HepG2 (cell line): ENCODE measurements around the gene ITGB1. TPM values are rescaled to one million over a fixed set of nuclear protein-coding genes. Genes with fewer than 3 reads are reported as not detected.
A peak's percentile ranks its signal among the peaks of the same experiment; 100 is the strongest.

Experiments
- FOXP1 ChIP-seq, 2 experiments: fragments of 450-650 bp in 1 of 2; IDR thresholded peaks; 2 replicates each; pipeline ENCODE4 v1.6.1; 2017 to 2018; ENCODE audit warnings: antibody characterized with exemption in 1 of 2
- HOXA5 ChIP-seq: sonication (generic); formaldehyde crosslinking; IDR thresholded peaks from 2 replicates; pipeline ENCODE4 v1.4.0; 2020; ENCODE audit warnings: missing genetic modification reagents
- NCOA2 ChIP-seq: sonication (generic); formaldehyde crosslinking; IDR thresholded peaks from 2 replicates; pipeline ENCODE4 v1.8.0; 2022; ENCODE audit warnings: inconsistent platforms
- RARA ChIP-seq: IDR thresholded peaks from 2 replicates; pipeline ENCODE4 v1.6.1; 2016; ENCODE audit warnings: missing genetic modification reagents, missing compliant biosample characterization
- RARG ChIP-seq: sonication (generic); formaldehyde crosslinking; IDR thresholded peaks from 2 replicates; pipeline ENCODE4 v1.4.0; 2020; ENCODE audit warnings: low read depth, mild to moderate bottlenecking, missing genetic modification reagents
- SCMH1 ChIP-seq: sonication (generic); formaldehyde crosslinking; IDR thresholded peaks from 2 replicates; pipeline ENCODE4 v1.9.0; 2021; ENCODE audit warnings: missing genetic modification reagents, mild to moderate bottlenecking, borderline replicate concordance
- SNAPC2 ChIP-seq: sonication (generic); formaldehyde crosslinking; IDR thresholded peaks from 2 replicates; pipeline ENCODE4 v1.8.1; 2022; ENCODE audit warnings: mild to moderate bottlenecking, missing genetic modification reagents
- SP2 ChIP-seq: sonication (generic); formaldehyde crosslinking; IDR thresholded peaks from 2 replicates; pipeline ENCODE4 v1.5.1; 2020; ENCODE audit warnings: mild to moderate bottlenecking, missing genetic modification reagents
- SRSF1 ChIP-seq: fragments of 200-400 bp; formaldehyde crosslinking; optimal IDR thresholded peaks from 2 replicates; pipeline ENCODE3; 2017; ENCODE audit warnings: mild to moderate bottlenecking, low read depth, low read length, moderate library complexity
- TCF7L2 ChIP-seq: IDR thresholded peaks from 2 replicates; pipeline ENCODE4 v1.6.1; 2011; ENCODE audit warnings: mild to moderate bottlenecking, low read depth, low read length, moderate library complexity
- TOPORS ChIP-seq: sonication (generic); formaldehyde crosslinking; IDR thresholded peaks from 2 replicates; pipeline ENCODE4 v1.8.0; 2023; ENCODE audit warnings: mild to moderate bottlenecking, missing genetic modification reagents
- TSC22D2 ChIP-seq: sonication (generic); formaldehyde crosslinking; IDR thresholded peaks from 2 replicates; pipeline ENCODE4 v1.5.1; 2020; ENCODE audit warnings: missing genetic modification reagents, mild to moderate bottlenecking, borderline replicate concordance
- ZNF136 ChIP-seq: sonication (generic); formaldehyde crosslinking; IDR thresholded peaks from 2 replicates; pipeline ENCODE4 v1.8.1; 2022; ENCODE audit warnings: low read depth, mild to moderate bottlenecking, moderate library complexity, missing genetic modification reagents
- ZNF20 ChIP-seq: sonication (generic); formaldehyde crosslinking; IDR thresholded peaks from 2 replicates; pipeline ENCODE4 v1.4.0; 2020; ENCODE audit warnings: mild to moderate bottlenecking, moderate library complexity, missing genetic modification reagents
- ZNF432 ChIP-seq: sonication (generic); formaldehyde crosslinking; IDR thresholded peaks from 2 replicates; pipeline ENCODE4 v1.5.0; 2020; ENCODE audit warnings: missing genetic modification reagents, mild to moderate bottlenecking, borderline replicate concordance
- ZNF510 ChIP-seq: sonication (generic); formaldehyde crosslinking; IDR thresholded peaks from 2 replicates; pipeline ENCODE4 v1.4.0; 2020; ENCODE audit warnings: low read depth, mild to moderate bottlenecking, missing genetic modification reagents
- ZNF850 ChIP-seq: sonication (generic); formaldehyde crosslinking; conservative IDR thresholded peaks from 2 replicates; pipeline ENCODE4 v1.9.0; 2021; ENCODE audit warnings: mild to moderate bottlenecking, missing genetic modification reagents
- ZSCAN30 ChIP-seq: sonication (generic); formaldehyde crosslinking; IDR thresholded peaks from 2 replicates; pipeline ENCODE4 v1.5.0; 2020; ENCODE audit warnings: mild to moderate bottlenecking, missing genetic modification reagents
- polyA plus RNA-seq, 8 experiments: library from polyadenylated mRNA; depleted of rRNA in 3 of 8; stranded (reverse) in 7 of 8; unstranded in 1 of 8; fragments of >200 nt; fragmentation: Illumina TruSeq in 4 of 8; extraction: Trizol in 4 of 8; gene quantifications; 2 replicates each; pipeline versions ENCODE4 v1.2.1 to v1.2.3, GENCODE V29; 2011 to 2016; ENCODE audit warnings: low read depth in 4 of 8, missing spikeins in 1 of 8, mixed read lengths in 1 of 8; ENCODE audit not compliant: insufficient read depth in 1 of 8
- total RNA-seq, 5 experiments: library from RNA; depleted of rRNA; stranded (reverse); fragments of >200 nt; fragmentation: Illumina TruSeq; extraction: Trizol; gene quantifications; 2 replicates each; pipeline ENCODE4 v1.2.3, GENCODE V29; 2016; ENCODE audit warnings: low read depth in 1 of 5
- TF ChIP-seq, protein P1 (sequence below): sonication (generic); formaldehyde crosslinking; IDR thresholded peaks from 2 replicates; pipeline ENCODE4 v1.5.0; 2020; ENCODE audit warnings: mild to moderate bottlenecking, missing genetic modification reagents
- TF ChIP-seq, protein P2 (sequence below): sonication (generic); formaldehyde crosslinking; conservative IDR thresholded peaks from 2 replicates; pipeline ENCODE4 v1.4.0; 2020; ENCODE audit warnings: mild to moderate bottlenecking, missing genetic modification reagents, moderate library complexity
- TF ChIP-seq, protein P3 (sequence below): sonication (generic); formaldehyde crosslinking; IDR thresholded peaks from 2 replicates; pipeline ENCODE4 v1.4.0; 2020; ENCODE audit warnings: missing genetic modification reagents
- TF ChIP-seq, protein P4 (sequence below): sonication (generic); formaldehyde crosslinking; conservative IDR thresholded peaks from 2 replicates; pipeline ENCODE4 v1.8.0; 2022; ENCODE audit warnings: low read depth, missing genetic modification reagents

Gene ITGB1
- total and polyA plus RNA-seq, 2 of the 13 experiments (the other 11 are each of a cell fraction or from before 2014, with no cell fraction given) = 190 to 204 TPM

DNA sequence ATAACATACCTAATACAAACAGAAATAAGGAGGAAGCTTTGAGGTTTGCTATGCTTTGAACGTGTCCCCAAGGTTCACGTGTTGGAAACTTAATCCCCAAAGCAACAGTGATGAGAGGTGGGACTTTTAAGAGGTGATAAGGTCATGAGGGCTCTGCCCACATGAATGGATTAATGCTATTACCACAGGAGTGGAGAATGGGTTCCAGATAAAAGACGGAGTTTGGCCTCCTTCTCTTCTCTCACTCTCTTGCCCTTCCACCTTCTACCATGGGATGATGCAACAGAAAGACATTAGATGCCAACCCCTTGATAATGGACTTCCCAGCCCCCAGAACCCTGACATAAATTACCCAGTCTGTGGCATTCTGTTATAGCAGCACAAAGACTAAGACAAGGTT, 9.6 kb downstream of the ITGB1 start (continued):
- TF ChIP-seq, protein P1, sequence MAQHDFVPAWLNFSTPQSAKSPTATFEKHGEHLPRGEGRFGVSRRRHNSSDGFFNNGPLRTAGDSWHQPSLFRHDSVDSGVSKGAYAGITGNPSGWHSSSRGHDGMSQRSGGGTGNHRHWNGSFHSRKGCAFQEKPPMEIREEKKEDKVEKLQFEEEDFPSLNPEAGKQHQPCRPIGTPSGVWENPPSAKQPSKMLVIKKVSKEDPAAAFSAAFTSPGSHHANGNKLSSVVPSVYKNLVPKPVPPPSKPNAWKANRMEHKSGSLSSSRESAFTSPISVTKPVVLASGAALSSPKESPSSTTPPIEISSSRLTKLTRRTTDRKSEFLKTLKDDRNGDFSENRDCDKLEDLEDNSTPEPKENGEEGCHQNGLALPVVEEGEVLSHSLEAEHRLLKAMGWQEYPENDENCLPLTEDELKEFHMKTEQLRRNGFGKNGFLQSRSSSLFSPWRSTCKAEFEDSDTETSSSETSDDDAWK (CRISPR knock-in tag) = no peak
- TF ChIP-seq HOXA5 (CRISPR knock-in tag) (no peak), ZSCAN30 (no peak), ZNF20 (no peak), FOXP1 (IDR thresholded peaks at IDR 0.05) (no peak), FOXP1 (CRISPR knock-in tag; IDR thresholded peaks at IDR 0.05) (0 out of 2 replicates have a peak, but pooled peaks have one; percentile 20), RARA (CRISPR knock-in tag) (peak; percentile 76), ZNF510 (CRISPR knock-in tag) (no peak), TOPORS (CRISPR knock-in tag) (no peak), SCMH1 (no peak), SNAPC2 (CRISPR knock-in tag) (no peak), SP2 (CRISPR knock-in tag) (no peak), TSC22D2 (CRISPR knock-in tag) (no peak), TCF7L2 (peak; percentile 66), ZNF850 (CRISPR knock-in tag) (no peak), ZNF136 (CRISPR knock-in tag) (no peak), SRSF1 (no peak), ZNF432 (CRISPR knock-in tag) (no peak), RARG (CRISPR knock-in tag) (no peak), NCOA2 (CRISPR knock-in tag) (peak; percentile 84)
- TF ChIP-seq, protein P2, sequence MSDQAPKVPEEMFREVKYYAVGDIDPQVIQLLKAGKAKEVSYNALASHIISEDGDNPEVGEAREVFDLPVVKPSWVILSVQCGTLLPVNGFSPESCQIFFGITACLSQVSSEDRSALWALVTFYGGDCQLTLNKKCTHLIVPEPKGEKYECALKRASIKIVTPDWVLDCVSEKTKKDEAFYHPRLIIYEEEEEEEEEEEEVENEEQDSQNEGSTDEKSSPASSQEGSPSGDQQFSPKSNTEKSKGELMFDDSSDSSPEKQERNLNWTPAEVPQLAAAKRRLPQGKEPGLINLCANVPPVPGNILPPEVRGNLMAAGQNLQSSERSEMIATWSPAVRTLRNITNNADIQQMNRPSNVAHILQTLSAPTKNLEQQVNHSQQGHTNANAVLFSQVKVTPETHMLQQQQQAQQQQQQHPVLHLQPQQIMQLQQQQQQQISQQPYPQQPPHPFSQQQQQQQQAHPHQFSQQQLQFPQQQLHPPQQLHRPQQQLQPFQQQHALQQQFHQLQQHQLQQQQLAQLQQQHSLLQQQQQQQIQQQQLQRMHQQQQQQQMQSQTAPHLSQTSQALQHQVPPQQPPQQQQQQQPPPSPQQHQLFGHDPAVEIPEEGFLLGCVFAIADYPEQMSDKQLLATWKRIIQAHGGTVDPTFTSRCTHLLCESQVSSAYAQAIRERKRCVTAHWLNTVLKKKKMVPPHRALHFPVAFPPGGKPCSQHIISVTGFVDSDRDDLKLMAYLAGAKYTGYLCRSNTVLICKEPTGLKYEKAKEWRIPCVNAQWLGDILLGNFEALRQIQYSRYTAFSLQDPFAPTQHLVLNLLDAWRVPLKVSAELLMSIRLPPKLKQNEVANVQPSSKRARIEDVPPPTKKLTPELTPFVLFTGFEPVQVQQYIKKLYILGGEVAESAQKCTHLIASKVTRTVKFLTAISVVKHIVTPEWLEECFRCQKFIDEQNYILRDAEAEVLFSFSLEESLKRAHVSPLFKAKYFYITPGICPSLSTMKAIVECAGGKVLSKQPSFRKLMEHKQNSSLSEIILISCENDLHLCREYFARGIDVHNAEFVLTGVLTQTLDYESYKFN = no peak
- TF ChIP-seq, protein P3, sequence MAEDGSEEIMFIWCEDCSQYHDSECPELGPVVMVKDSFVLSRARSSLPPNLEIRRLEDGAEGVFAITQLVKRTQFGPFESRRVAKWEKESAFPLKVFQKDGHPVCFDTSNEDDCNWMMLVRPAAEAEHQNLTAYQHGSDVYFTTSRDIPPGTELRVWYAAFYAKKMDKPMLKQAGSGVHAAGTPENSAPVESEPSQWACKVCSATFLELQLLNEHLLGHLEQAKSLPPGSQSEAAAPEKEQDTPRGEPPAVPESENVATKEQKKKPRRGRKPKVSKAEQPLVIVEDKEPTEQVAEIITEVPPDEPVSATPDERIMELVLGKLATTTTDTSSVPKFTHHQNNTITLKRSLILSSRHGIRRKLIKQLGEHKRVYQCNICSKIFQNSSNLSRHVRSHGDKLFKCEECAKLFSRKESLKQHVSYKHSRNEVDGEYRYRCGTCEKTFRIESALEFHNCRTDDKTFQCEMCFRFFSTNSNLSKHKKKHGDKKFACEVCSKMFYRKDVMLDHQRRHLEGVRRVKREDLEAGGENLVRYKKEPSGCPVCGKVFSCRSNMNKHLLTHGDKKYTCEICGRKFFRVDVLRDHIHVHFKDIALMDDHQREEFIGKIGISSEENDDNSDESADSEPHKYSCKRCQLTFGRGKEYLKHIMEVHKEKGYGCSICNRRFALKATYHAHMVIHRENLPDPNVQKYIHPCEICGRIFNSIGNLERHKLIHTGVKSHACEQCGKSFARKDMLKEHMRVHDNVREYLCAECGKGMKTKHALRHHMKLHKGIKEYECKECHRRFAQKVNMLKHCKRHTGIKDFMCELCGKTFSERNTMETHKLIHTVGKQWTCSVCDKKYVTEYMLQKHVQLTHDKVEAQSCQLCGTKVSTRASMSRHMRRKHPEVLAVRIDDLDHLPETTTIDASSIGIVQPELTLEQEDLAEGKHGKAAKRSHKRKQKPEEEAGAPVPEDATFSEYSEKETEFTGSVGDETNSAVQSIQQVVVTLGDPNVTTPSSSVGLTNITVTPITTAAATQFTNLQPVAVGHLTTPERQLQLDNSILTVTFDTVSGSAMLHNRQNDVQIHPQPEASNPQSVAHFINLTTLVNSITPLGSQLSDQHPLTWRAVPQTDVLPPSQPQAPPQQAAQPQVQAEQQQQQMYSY (CRISPR knock-in tag) = 0 out of 2 replicates have a peak, but pooled peaks have one; percentile 34
- TF ChIP-seq, protein P4, sequence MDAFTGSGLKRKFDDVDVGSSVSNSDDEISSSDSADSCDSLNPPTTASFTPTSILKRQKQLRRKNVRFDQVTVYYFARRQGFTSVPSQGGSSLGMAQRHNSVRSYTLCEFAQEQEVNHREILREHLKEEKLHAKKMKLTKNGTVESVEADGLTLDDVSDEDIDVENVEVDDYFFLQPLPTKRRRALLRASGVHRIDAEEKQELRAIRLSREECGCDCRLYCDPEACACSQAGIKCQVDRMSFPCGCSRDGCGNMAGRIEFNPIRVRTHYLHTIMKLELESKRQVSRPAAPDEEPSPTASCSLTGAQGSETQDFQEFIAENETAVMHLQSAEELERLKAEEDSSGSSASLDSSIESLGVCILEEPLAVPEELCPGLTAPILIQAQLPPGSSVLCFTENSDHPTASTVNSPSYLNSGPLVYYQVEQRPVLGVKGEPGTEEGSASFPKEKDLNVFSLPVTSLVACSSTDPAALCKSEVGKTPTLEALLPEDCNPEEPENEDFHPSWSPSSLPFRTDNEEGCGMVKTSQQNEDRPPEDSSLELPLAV (CRISPR knock-in tag) = no peak
